Upper lobe of left lung (tissue), 6 donors: ENCODE data around the gene KCNK4. TPM values are rescaled to one million over a fixed set of nuclear protein-coding genes. Genes with fewer than 3 reads are reported as not detected.
"Not testable (repeated sequence)": the region's sequence is repeated elsewhere in the genome, so short reads cannot be mapped to it uniquely, and the experiment has no call there.

Source experiments
- ATAC-seq, 2 donors: fragments of 200-7000 bp; cut with Tn5 transposase; one replicate each; pipeline ENCODE4 v1.9.1; 2022; ENCODE audit warnings: mild to moderate bottlenecking in 2 of 2, moderate library complexity in 2 of 2; ENCODE audit not compliant: low FRiP score in 2 of 2
- DNase-seq, 2 donors: peaks; one replicate each; pipeline ENCODE4 v3.0.0-alpha.2; 2019 to 2020
- H3K27ac ChIP-seq, 4 donors: fragments of 200-600 bp; sonication (generic); one replicate each; pipeline ENCODE4 v1.5.1; 2016 to 2019
- H3K27me3 ChIP-seq, 4 donors: fragments of 200-600 bp; sonication (generic); one replicate each; pipeline ENCODE4 v1.5.1; 2017 to 2019
- H3K36me3 ChIP-seq, 4 donors: fragments of 200-600 bp; sonication (generic); one replicate each; pipeline ENCODE4 v1.5.1; 2016 to 2019
- H3K4me1 ChIP-seq, 4 donors: fragments of 200-600 bp; sonication (generic); one replicate each; pipeline ENCODE4 v1.5.1; 2018 to 2019
- H3K4me3 ChIP-seq, 4 donors: fragments of 200-600 bp; sonication (generic); one replicate each; pipeline ENCODE4 v1.5.1; 2017 to 2019; ENCODE audit warnings: mild to moderate bottlenecking in 2 of 4, moderate library complexity in 1 of 4
- H3K9me3 ChIP-seq, 4 donors: fragments of 200-600 bp; sonication (generic); one replicate each; pipeline ENCODE4 v1.5.1; 2018 to 2019
- EP300 ChIP-seq, 4 donors: sonication (generic); formaldehyde crosslinking; IDR thresholded peaks; one replicate each; pipeline ENCODE4 v1.5.1; 2017; ENCODE audit warnings: antibody characterized with exemption in 4 of 4, control low read depth in 2 of 4
- POLR2A ChIP-seq, 4 donors: fragments of 450-650 bp; IDR thresholded peaks; one replicate each; pipeline ENCODE4 v1.5.1; 2016 to 2017; ENCODE audit warnings: antibody characterized with exemption in 4 of 4, mild to moderate bottlenecking in 2 of 4
- POLR2AphosphoS5 ChIP-seq, 2 donors: sonication (generic); formaldehyde crosslinking; IDR thresholded peaks; one replicate each; pipeline ENCODE4 v1.5.1; 2017; ENCODE audit warnings: antibody characterized with exemption in 2 of 2
- WGBS, 2 donors: methylation state at CpG; one replicate each; pipeline ENCODE4 v1.1.5; 2017 to 2018; 5-methylcytosine and 5-hydroxymethylcytosine counted together
- total RNA-seq, 6 donors: library from RNA; depleted of rRNA in 4 of 6; stranded (reverse); fragments of >200 nt in 4 of 6; gene quantifications; one replicate each; pipeline versions ENCODE4 v1.1.0 to v1.2.1, GENCODE V29; 2016 to 2021
- TF ChIP-seq, protein P1 (sequence below), 6 experiments: fragments of 450-650 bp in 4 of 6; fragments of 200-600 bp in 2 of 6; sonication (generic) in 2 of 6; IDR thresholded peaks; one replicate each; pipeline ENCODE4 v1.5.1; 2016 to 2019; ENCODE audit warnings: antibody characterized with exemption in 6 of 6
- donor health status: DM: no; HTN: no; CAD: no; lungs with moderate emphysema.
- donor health status: DM: no; HTN: yes; CAD: no; lungs with severe emphysema.

The KCNK4 gene
- total RNA-seq, 6 donors from 2014 or later: 0.17 to 0.55 (median 0.26) TPM; not detected in 3

- DNase-seq (peak; percentile 62 to 75), ATAC-seq (no peak)
- Histone ChIP-seq H3K27me3 (no peaks in the 10 kb centered on the region), H3K36me3 (peaks cover 0 to 9% (median 4%) of the 10 kb centered on the region in 4 donors), H3K9me3 (no peaks in the 10 kb centered on the region), H3K4me1 (peaks cover 14 to 28% (median 21%) of the 10 kb centered on the region in 4 donors), H3K27ac (peak overlapping the region; percentile 88 to 97 (median 96)), H3K4me3 (peak overlapping the region in 3 of 4 donors; percentile 84 to 96 (median 90))
- WGBS, 2 donors: 51% methylated on average over 8 of the region's 15 CpGs; no CpG with 5 or more reads in 1 of the 2 donors
- TF ChIP-seq POLR2AphosphoS5 (IDR thresholded peaks at IDR 0.05) (peak in 1 of 2 donors; percentile 10), EP300 (IDR thresholded peaks at IDR 0.05) (no peak)
Observed at GRCh38 chr11:64306876-64307622, 15.9 kb downstream of the KCNK4 start.

DNA sequence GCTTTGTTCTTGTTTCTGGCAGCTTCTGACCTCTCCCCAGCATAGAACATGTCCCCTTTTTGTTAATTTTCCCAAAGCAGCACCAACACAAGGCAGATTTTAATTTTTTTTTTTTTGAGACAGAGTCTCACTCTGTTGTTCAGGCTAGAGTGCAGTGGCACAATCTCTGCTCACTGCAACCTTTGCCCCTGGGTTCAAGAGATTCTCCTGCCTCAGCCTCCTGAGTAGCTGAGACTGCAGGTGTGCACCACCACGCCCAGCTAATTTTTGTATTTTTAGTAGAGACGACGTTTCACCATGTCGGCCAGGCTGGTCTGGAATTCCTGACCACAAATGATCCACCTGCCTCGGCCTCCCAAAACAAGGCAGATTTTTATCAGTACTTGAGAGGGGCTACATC, 16.7 kb downstream of the KCNK4 start:
- not testable (repeated sequence) for H3K4me3 ChIP-seq, H3K27me3 ChIP-seq, DNase-seq, ATAC-seq, H3K9me3 ChIP-seq
- H3K27ac ChIP-seq: peak overlapping the region in 1 of 4 donors; percentile 97
- H3K36me3 ChIP-seq: peaks cover 0 to 11% (median 5%) of the 10 kb centered on the region in 4 donors
- H3K4me1 ChIP-seq: peaks cover 14 to 31% (median 21%) of the 10 kb centered on the region in 4 donors
- WGBS, 2 donors: 92 to 95% methylated on average over 5 of the region's 5 CpGs

GRCh38 chr11:64312947-64313346, 21.8 kb downstream of the KCNK4 start:
- Histone ChIP-seq H3K9me3 (no peaks in the 10 kb centered on the region), H3K27me3 (no peaks in the 10 kb centered on the region), H3K27ac (peak overlapping the region; percentile 48 to 74 (median 52)), H3K4me1 (peaks cover 5 to 16% (median 10%) of the 10 kb centered on the region in 4 donors), H3K36me3 (peaks cover 7 to 40% (median 24%) of the 10 kb centered on the region in 4 donors), H3K4me3 (no peak overlapping the region)
- ATAC-seq (no peak), DNase-seq (no peak)
- TF ChIP-seq POLR2AphosphoS5 (IDR thresholded peaks at IDR 0.05): no peak
- TF ChIP-seq, protein P1, sequence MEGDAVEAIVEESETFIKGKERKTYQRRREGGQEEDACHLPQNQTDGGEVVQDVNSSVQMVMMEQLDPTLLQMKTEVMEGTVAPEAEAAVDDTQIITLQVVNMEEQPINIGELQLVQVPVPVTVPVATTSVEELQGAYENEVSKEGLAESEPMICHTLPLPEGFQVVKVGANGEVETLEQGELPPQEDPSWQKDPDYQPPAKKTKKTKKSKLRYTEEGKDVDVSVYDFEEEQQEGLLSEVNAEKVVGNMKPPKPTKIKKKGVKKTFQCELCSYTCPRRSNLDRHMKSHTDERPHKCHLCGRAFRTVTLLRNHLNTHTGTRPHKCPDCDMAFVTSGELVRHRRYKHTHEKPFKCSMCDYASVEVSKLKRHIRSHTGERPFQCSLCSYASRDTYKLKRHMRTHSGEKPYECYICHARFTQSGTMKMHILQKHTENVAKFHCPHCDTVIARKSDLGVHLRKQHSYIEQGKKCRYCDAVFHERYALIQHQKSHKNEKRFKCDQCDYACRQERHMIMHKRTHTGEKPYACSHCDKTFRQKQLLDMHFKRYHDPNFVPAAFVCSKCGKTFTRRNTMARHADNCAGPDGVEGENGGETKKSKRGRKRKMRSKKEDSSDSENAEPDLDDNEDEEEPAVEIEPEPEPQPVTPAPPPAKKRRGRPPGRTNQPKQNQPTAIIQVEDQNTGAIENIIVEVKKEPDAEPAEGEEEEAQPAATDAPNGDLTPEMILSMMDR (IDR thresholded peaks at IDR 0.05): no peak
- TF ChIP-seq POLR2A (IDR thresholded peaks at IDR 0.05): no peak
- no peak for TF ChIP-seq EP300 (IDR thresholded peaks at IDR 0.05)
- WGBS, 2 donors: 90 to 96% methylated on average over 10 of the region's 10 CpGs

GRCh38 chr11:64313491-64314145, 22.5 kb downstream of the KCNK4 start:
- Histone ChIP-seq H3K4me3 (peak overlapping the region in 1 of 4 donors; percentile 2), H3K4me1 (peaks cover 5 to 18% (median 10%) of the 10 kb centered on the region in 4 donors), H3K27me3 (no peaks in the 10 kb centered on the region), H3K9me3 (no peaks in the 10 kb centered on the region), H3K36me3 (peaks cover 7 to 40% (median 23%) of the 10 kb centered on the region in 4 donors), H3K27ac (peak overlapping the region; percentile 48 to 74 (median 52))
- 86 to 87% methylated on average over 13 of the region's 18 CpGs for WGBS, 2 donors
- DNase-seq: peak in 1 of 2 donors; percentile 85
- peak in 1 of 2 donors; percentile 33 for ATAC-seq
- no peak for TF ChIP-seq EP300 (IDR thresholded peaks at IDR 0.05)
- TF ChIP-seq, protein P1 (IDR thresholded peaks at IDR 0.05): no peak
- TF ChIP-seq POLR2AphosphoS5 (IDR thresholded peaks at IDR 0.05): no peak
- TF ChIP-seq POLR2A (IDR thresholded peaks at IDR 0.05): no peak

DNA sequence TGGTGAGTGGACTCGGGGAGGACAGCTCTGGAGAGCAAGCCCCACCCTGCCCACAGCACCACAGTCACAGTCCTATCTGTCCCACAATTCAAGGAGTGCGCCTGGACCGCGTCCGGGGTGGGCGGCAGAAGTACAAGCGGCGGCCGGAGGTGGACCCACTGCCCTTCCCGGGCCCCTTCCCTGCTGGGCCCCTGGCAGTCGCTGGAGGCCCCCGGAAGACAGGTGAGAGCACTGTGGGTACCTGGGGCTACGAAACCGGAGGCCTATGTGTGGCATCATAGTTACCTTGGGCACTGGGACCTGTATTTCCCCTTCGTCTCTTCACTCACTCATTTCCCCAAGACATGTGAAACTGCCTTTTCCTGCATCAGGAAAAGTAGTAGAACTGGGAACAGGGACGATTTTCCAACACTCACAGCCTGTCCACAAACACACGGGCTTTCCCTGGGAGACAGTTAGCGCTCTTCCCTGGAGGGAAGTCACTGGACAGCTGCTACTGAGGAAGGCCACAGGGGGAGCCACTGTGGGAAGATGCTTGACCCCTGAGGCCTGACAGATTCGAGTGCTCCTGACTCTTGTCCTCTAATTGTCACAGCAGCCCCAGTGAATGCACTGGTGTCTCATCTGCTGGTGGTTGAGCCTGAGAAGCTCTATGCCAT, 23.2 kb downstream of the KCNK4 start:
- H3K4me1 ChIP-seq: peaks cover 12 to 25% (median 16%) of the 10 kb centered on the region in 4 donors
- peak overlapping the region in 1 of 4 donors; percentile 2 for H3K4me3 ChIP-seq
- H3K9me3 ChIP-seq: no peaks in the 10 kb centered on the region
- no peak for DNase-seq
- 83 to 84% methylated on average over 4 to 19 of the region's 19 CpGs for WGBS, 2 donors
- H3K36me3 ChIP-seq: peaks cover 7 to 40% (median 23%) of the 10 kb centered on the region in 4 donors
- TF ChIP-seq POLR2A (IDR thresholded peaks at IDR 0.05) (no peak), EP300 (IDR thresholded peaks at IDR 0.05) (no peak), POLR2AphosphoS5 (IDR thresholded peaks at IDR 0.05) (no peak)
- TF ChIP-seq, protein P1 (IDR thresholded peaks at IDR 0.05): no peak
- no peaks in the 10 kb centered on the region for H3K27me3 ChIP-seq
- no peak for ATAC-seq
- H3K27ac ChIP-seq: peak overlapping the region; percentile 22 to 74 (median 52)
